HCT116 (cell line): ENCODE measurements around the gene WDR37.

Source experiments
- CTCF ChIP-seq, 3 experiments: fragments of 200-600 bp in 1 of 3; sonication (generic) in 1 of 3; IDR thresholded peaks in 2 of 3; conservative IDR thresholded peaks in 1 of 3; 2 replicates each; pipeline ENCODE4 v1.5.1; 2012 to 2017; ENCODE audit warnings: low read depth in 2 of 3, low read length in 2 of 3, antibody characterized with exemption in 1 of 3, borderline replicate concordance in 1 of 3, control low read depth in 1 of 3, mild to moderate bottlenecking in 1 of 3, mixed read lengths in 1 of 3, mixed run types in 1 of 3, moderate library complexity in 1 of 3; ENCODE audit not compliant: insufficient read depth in 1 of 3
- EZH2 ChIP-seq: fragments of 200-600 bp; sonication (generic); IDR thresholded peaks from 2 replicates; pipeline ENCODE4 v1.6.1; 2017; ENCODE audit warnings: antibody characterized with exemption, mixed run types
- EZH2phosphoT487 ChIP-seq: fragments of 200-600 bp; IDR thresholded peaks from 2 replicates; pipeline ENCODE4 v1.6.1; 2018; ENCODE audit warnings: antibody characterized with exemption, borderline replicate concordance
- MAX ChIP-seq: IDR thresholded peaks from 2 replicates; pipeline ENCODE4 v1.6.1; 2012
- POLR2A ChIP-seq: IDR thresholded peaks from 2 replicates; pipeline ENCODE4 v1.7.0; 2011; ENCODE audit warnings: borderline replicate concordance; ENCODE audit not compliant: insufficient read depth, insufficient read length; ENCODE audit errors: extremely low read depth
- POLR2AphosphoS5 ChIP-seq: IDR thresholded peaks from 2 replicates; pipeline ENCODE4 v1.6.1; 2011; ENCODE audit warnings: mild to moderate bottlenecking, low read depth, low read length, moderate library complexity
- RAD21 ChIP-seq: IDR thresholded peaks from 2 replicates; pipeline ENCODE4 v1.6.1; 2012; ENCODE audit warnings: low read depth, mild to moderate bottlenecking
- REST ChIP-seq: IDR thresholded peaks from 2 replicates; pipeline ENCODE4 v1.6.1; 2012; ENCODE audit warnings: low read depth
- SP1 ChIP-seq: IDR thresholded peaks from 2 replicates; pipeline ENCODE4 v1.6.1; 2012; ENCODE audit warnings: low read depth
- SRF ChIP-seq: IDR thresholded peaks from 2 replicates; pipeline ENCODE4 v1.6.1; 2012; ENCODE audit warnings: low read depth
- TCF7L2 ChIP-seq: IDR thresholded peaks from 2 replicates; pipeline ENCODE4 v1.7.0; 2011; ENCODE audit warnings: borderline replicate concordance, inconsistent platforms; ENCODE audit not compliant: insufficient read depth, insufficient read length; ENCODE audit errors: extremely low read depth
- YY1 ChIP-seq: IDR thresholded peaks from 2 replicates; pipeline ENCODE4 v1.6.1; 2011; ENCODE audit warnings: low read length, low read depth, moderate library complexity, mild to moderate bottlenecking; ENCODE audit not compliant: insufficient replicate concordance; ENCODE audit errors: extremely low read depth

GRCh38 chr10:1147810-1148209, 91.6 kb downstream of the WDR37 start:
- TF ChIP-seq POLR2A (no peak), CTCF (IDR thresholded peaks at IDR 0.05 in 2 of 3, conservative IDR thresholded peaks at IDR 0.05 in 1 of 3; ENCODE audit: borderline replicate concordance in 1 of 3, insufficient read depth in 1 of 3, low read depth in 2 of 3, low read length in 2 of 3) (no peak), REST (no peak), POLR2AphosphoS5 (no peak), SRF (no peak), TCF7L2 (no peak), MAX (no peak), EZH2 (no peak), RAD21 (no peak), YY1 (no peak), SP1 (no peak), EZH2phosphoT487 (no peak)
